Sigmoid colon (tissue), 4 donors: Measurements from ENCODE around the gene ZCCHC12.

ENCODE experiments used
- EP300 ChIP-seq, 4 donors: sonication (generic); formaldehyde crosslinking; IDR thresholded peaks; one replicate each; pipeline ENCODE4 v1.6.1; 2017; ENCODE audit warnings: antibody characterized with exemption in 4 of 4
- POLR2A ChIP-seq, 2 donors: fragments of 450-650 bp; IDR thresholded peaks; one replicate each; pipeline ENCODE4 v1.6.1; 2016; ENCODE audit warnings: antibody characterized with exemption in 2 of 2, mild to moderate bottlenecking in 2 of 2, moderate library complexity in 2 of 2
- POLR2AphosphoS5 ChIP-seq, 4 donors: sonication (generic); formaldehyde crosslinking; IDR thresholded peaks; one replicate each; pipeline ENCODE4 v1.6.1; 2017; ENCODE audit warnings: antibody characterized with exemption in 4 of 4
- TF ChIP-seq, protein P1 (sequence below), 4 experiments: fragments of 450-650 bp in 3 of 4; fragments of 200-600 bp in 1 of 4; IDR thresholded peaks; one replicate each; pipeline ENCODE4 v1.5.1; 2016 to 2019; ENCODE audit warnings: antibody characterized with exemption in 4 of 4, mild to moderate bottlenecking in 3 of 4, moderate library complexity in 2 of 4

DNA sequence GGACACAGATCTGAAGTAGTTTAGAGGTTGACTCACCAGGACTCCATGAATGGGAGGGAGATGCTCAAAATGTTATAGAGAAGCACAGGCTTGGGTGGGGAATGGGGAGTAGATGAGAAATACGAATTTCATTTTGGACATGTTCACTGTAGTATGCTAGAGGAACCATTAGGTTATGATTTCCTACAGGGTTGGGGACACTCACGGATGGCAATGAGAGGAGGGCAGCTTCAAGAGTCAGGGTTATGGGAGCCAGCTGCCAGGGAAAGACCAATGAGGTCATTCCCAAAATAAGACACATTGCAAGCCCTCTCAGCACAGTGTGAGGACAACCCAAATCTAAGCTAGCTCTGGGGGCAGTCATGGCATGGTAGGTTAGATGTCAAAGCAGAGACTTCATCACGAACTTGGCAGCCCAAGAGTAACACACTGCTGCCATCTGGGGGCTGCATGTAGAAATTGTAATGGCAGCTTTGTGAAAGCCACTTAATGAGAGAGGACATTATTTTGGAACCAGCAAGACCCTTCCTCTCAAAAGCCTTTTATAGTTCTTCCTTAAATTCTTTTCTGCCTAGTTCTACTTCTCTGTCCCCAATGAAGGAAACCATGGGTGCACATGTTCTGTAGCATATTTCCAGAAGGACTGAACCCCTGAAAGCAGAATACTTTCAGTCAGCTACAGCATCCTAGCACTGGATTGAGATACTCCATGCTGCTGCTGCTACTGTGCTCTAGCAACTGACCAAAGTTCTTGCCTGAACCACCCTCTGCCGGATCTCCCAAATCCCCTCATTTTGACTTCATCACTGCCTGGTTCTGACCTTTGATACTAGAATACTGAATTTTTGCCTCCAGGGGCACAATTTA lies 16.2 kb upstream of the ZCCHC12 start:
- TF ChIP-seq, protein P1, sequence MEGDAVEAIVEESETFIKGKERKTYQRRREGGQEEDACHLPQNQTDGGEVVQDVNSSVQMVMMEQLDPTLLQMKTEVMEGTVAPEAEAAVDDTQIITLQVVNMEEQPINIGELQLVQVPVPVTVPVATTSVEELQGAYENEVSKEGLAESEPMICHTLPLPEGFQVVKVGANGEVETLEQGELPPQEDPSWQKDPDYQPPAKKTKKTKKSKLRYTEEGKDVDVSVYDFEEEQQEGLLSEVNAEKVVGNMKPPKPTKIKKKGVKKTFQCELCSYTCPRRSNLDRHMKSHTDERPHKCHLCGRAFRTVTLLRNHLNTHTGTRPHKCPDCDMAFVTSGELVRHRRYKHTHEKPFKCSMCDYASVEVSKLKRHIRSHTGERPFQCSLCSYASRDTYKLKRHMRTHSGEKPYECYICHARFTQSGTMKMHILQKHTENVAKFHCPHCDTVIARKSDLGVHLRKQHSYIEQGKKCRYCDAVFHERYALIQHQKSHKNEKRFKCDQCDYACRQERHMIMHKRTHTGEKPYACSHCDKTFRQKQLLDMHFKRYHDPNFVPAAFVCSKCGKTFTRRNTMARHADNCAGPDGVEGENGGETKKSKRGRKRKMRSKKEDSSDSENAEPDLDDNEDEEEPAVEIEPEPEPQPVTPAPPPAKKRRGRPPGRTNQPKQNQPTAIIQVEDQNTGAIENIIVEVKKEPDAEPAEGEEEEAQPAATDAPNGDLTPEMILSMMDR (IDR thresholded peaks at IDR 0.05) = peak; percentile 35 to 62 (median 51)
- TF ChIP-seq EP300 (IDR thresholded peaks at IDR 0.05) (no peak), POLR2A (IDR thresholded peaks at IDR 0.05) (no peak), POLR2AphosphoS5 (IDR thresholded peaks at IDR 0.05) (no peak)
